Lower leg skin (tissue), 4 donors: ENCODE data around the gene ELFN1. TPM values are rescaled to one million over a fixed set of nuclear protein-coding genes. Genes with fewer than 3 reads are reported as not detected.
"Not testable (repeated sequence)": the region's sequence is repeated elsewhere in the genome, so short reads cannot be mapped to it uniquely, and the experiment has no call there.

ENCODE experiments used
- DNase-seq, 2 donors: peaks; one replicate each; pipeline ENCODE4 v3.0.0-alpha.2; 2019; ENCODE audit warnings: low spot score in 2 of 2
- H3K4me3 ChIP-seq: fragments of 200-600 bp; sonication (generic); 2 replicates; pipeline ENCODE4 v1.5.1; 2017; ENCODE audit warnings: mild to moderate bottlenecking, low read depth; ENCODE audit not compliant: poor library complexity, severe bottlenecking
- CTCF ChIP-seq, 3 donors: fragments of 450-650 bp; IDR thresholded peaks; one replicate each; pipeline ENCODE4 v1.5.1; 2016; ENCODE audit warnings: antibody characterized with exemption in 3 of 3, mild to moderate bottlenecking in 3 of 3, moderate library complexity in 2 of 3
- POLR2A ChIP-seq, 2 donors: fragments of 450-650 bp; IDR thresholded peaks; one replicate each; pipeline ENCODE4 v1.6.1; 2016 to 2017; ENCODE audit warnings: antibody characterized with exemption in 2 of 2, mild to moderate bottlenecking in 1 of 2, moderate library complexity in 1 of 2
- WGBS, 2 donors: methylation state at CpG; one replicate each; pipeline ENCODE4 v1.1.5; 2018; 5-methylcytosine and 5-hydroxymethylcytosine counted together
- intact Hi-C: fragments of 100-400 bp; cut with DNase I; formaldehyde crosslinking; loops from one replicate; pipeline ENCODE4 v1.15.0; 2023; ENCODE audit warnings: low total_unique reads
- total RNA-seq, 4 donors: library from RNA; depleted of rRNA; stranded (reverse); fragments of >200 nt; gene quantifications; one replicate each; pipeline ENCODE4 v1.1.0, GENCODE V29; 2016

Gene ELFN1
- total RNA-seq, 4 donors from 2014 or later, result 1.2 to 2.6 (median 1.8) TPM

- DNase-seq, result no peak
- intact Hi-C loops, result no loop called here
- WGBS, 2 donors, result 76 to 79% methylated on average over 13 of the region's 13 CpGs
- TF ChIP-seq CTCF (IDR thresholded peaks at IDR 0.05), result no peak
- no peak for TF ChIP-seq POLR2A (IDR thresholded peaks at IDR 0.05)
- no peak overlapping the region for H3K4me3 ChIP-seq
Observed at GRCh38 chr7:1761097-1761496, 91.0 kb downstream of the ELFN1 start.

GRCh38 chr7:1761774-1762173 is 91.7 kb downstream of the ELFN1 start:
- H3K4me3 ChIP-seq, result no peak overlapping the region
- 74% methylated on average over 11 of the region's 11 CpGs for WGBS, 2 donors
- intact Hi-C loops, result no loop called here
- DNase-seq, result no peak
- TF ChIP-seq CTCF (IDR thresholded peaks at IDR 0.05) (no peak), POLR2A (IDR thresholded peaks at IDR 0.05) (no peak)

GRCh38 chr7:1762238-1762945 is 92.3 kb downstream of the ELFN1 start:
- no peak for DNase-seq
- no peak overlapping the region for H3K4me3 ChIP-seq
- 90 to 92% methylated on average over 30 of the region's 30 CpGs for WGBS, 2 donors
- TF ChIP-seq CTCF (IDR thresholded peaks at IDR 0.05), result no peak
- no peak for TF ChIP-seq POLR2A (IDR thresholded peaks at IDR 0.05)
- intact Hi-C loops, result no loop called here

GRCh38 chr7:1763033-1763432 is 93.0 kb downstream of the ELFN1 start:
- no peak overlapping the region for H3K4me3 ChIP-seq
- WGBS, 2 donors, result 96 to 97% methylated on average over 13 of the region's 13 CpGs
- DNase-seq, result no peak
- TF ChIP-seq POLR2A (IDR thresholded peaks at IDR 0.05) (no peak), CTCF (IDR thresholded peaks at IDR 0.05) (no peak)
- intact Hi-C loops, result no loop called here

- WGBS, 2 donors, result 96 to 98% methylated on average over 7 to 12 of the region's 15 CpGs
- intact Hi-C loops, DNase-seq, H3K4me3 ChIP-seq: not testable (repeated sequence)
Observed at GRCh38 chr7:1763911-1764310, 93.8 kb downstream of the ELFN1 start.

DNA sequence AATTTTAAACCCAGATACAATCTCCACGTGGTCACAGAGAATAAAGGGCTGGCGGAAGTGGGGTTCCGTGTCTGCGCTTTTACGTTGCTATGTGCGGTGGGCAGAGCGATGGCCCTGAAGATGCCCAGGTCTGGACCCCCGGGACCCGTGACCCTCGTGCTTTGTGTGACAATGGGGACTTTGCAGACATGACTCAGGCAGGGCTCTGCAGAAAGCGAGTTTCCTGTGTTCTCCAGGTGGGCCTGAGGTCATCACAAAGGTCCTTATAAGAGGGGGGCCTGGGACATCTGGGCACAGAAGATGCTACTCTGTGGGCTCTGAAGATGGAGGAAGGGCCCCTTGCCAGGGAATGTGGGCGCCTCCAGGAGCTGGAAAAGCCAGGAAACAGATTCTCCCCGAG is 95.3 kb downstream of the ELFN1 start:
- H3K4me3 ChIP-seq, result no peak overlapping the region

More for the DNA sequence above, 95.3 kb downstream of the ELFN1 start:
- 86 to 87% methylated on average over 13 of the region's 13 CpGs for WGBS, 2 donors
- TF ChIP-seq POLR2A (IDR thresholded peaks at IDR 0.05) (no peak), CTCF (IDR thresholded peaks at IDR 0.05) (no peak)
- DNase-seq, result no peak
- intact Hi-C loops, result no loop called here
